Measurements from ENCODE around the gene SLC17A6. TPM values are rescaled to one million over a fixed set of nuclear protein-coding genes. Genes with fewer than 3 reads are reported as not detected.

The SLC17A6 gene
- total RNA-seq, result not detected

DNA sequence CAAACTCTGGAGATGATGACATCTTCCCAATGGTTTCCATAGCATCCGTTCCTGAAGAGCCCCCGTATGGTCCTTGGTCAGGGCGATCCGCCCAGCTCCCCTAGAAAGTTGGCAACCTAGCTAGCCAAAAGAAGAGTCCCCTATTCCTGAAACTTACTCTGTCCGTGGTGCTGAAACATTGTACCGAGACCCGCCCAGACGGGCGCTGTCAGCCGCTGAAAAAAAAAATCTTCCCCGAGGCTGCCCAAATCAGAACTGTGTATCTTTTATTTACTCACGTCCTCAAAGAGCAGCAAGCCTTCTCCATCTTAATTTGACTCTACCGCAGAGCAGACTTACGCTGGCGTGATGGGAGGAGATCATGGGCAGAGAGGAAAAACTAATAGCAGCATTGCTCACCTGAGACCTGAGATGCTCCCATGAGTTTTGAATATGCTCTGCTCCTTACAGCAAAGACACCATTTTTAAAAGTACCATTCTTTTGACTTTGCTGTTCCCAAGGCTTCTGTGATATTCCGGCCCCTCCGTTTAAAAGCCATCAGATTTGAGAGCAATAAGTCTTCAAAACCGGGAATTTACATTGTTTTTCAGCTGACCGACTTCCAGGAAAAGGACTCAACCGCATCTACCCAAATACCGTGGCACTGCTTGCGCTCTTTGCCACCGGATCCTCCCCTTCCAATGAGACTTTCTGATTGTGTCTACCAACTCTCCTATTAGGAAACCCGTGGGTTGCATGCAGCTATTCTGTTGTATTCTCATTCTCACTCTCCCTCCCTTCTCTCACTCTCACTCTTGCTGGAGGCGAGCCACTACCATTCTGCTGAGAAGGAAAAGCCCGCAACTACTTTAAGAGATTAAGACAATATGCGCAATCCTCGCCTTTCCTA is at the start of gene SLC17A6:
SLC17A6 (plus strand) TSS at position 786 of the 890 bp plus-strand sequence. CDS start 153 bp downstream, outside the sequence.
- H3K27me3 Mint-ChIP-seq, result peaks cover 52% of the 10 kb centered on the region
- peaks cover 9% of the 10 kb centered on the region for H3K4me1 Mint-ChIP-seq
- no peak within 1 kb of the TSS for H3K27ac Mint-ChIP-seq
- peaks cover 4% of the 10 kb centered on the region for H3K9me3 Mint-ChIP-seq
- ATAC-seq (replicated peaks), result no peak
- H3K4me3 Mint-ChIP-seq, result no peak within 1 kb of the TSS
- no peaks in the 10 kb centered on the region for H3K36me3 Mint-ChIP-seq (ENCODE audit: low read depth)

DNA sequence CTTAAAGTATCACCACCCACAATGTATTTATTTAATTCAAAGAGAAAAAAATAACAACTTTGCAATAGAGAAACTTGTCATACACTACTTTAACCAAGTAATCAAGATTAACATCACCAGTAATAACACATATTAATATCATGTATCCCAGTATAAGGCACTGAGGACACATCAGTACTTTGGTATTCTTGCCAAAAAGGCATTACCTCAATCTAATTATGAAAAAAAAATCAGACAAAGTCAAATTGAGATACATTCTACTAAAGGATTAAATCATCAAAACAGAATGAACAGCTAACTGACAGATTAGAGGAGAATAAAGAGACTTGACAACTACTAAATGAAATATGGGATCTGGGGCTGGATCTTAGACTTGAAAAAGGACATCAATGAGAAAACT is 35.8 kb upstream of the SLC17A6 start:
- H3K27me3 Mint-ChIP-seq, result peaks cover 11% of the 10 kb centered on the region
- H3K9me3 Mint-ChIP-seq, result no peaks in the 10 kb centered on the region
- H3K27ac Mint-ChIP-seq, result no peak overlapping the region
- H3K4me3 Mint-ChIP-seq, result no peak overlapping the region
- no peaks in the 10 kb centered on the region for H3K36me3 Mint-ChIP-seq (ENCODE audit: low read depth)
- no peaks in the 10 kb centered on the region for H3K4me1 Mint-ChIP-seq
- no peak for ATAC-seq (replicated peaks)

DNA sequence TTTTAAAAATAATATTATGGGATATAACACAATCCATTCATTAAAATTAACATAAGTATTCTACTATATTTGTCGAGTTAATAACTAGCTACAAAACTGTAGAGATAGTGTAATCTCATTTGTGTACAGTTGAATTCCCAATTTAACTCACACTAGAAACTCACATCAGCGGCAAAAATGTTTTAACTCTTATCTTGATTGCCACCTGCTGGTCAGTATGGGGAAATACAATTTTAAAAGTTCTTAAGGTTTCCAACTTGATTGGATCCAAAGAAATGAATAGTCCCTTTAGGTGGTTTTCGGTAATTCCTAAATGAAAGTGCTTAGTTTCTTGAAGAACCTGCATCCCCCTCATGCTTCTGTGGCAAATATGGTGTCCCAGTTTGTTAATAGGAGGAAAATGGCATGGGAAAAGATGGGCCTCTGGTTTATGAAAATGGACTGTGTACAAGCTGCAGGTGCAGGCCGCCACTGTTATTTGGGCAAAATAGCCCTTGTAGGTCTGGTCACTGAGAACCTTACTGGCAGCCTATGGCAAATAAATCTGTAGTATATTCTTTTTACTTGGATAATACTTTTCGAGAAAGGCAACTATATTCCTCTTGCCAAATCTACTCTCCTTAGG is 33.7 kb upstream of the SLC17A6 start:
- H3K27ac Mint-ChIP-seq, result no peak overlapping the region
- no peaks in the 10 kb centered on the region for H3K36me3 Mint-ChIP-seq (ENCODE audit: low read depth)
- peaks cover 14% of the 10 kb centered on the region for H3K27me3 Mint-ChIP-seq
- no peak overlapping the region for H3K4me3 Mint-ChIP-seq
- ATAC-seq (replicated peaks), result no peak
- H3K4me1 Mint-ChIP-seq, result no peaks in the 10 kb centered on the region
- H3K9me3 Mint-ChIP-seq, result no peaks in the 10 kb centered on the region

DNA sequence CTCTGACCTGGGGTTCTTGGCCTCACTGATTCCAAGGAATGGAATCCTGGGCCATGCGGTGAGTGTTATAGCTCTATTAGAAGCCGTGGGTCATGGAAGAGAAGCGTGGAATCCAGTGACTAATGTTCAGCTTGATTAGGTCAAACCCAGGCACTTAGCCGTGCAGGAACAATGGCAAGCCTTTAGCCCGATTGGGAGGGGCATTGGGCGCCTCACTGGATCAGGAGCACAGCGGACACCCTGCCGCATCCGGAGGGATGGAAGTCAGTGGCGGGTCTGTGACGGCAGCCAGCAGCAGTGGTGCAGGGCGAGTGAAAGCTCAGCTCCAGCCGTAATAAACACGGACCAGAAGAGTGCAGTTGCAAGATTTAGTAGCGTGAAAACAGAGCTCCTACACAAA is 20.5 kb upstream of the SLC17A6 start:
- no peak for ATAC-seq (replicated peaks)

DNA sequence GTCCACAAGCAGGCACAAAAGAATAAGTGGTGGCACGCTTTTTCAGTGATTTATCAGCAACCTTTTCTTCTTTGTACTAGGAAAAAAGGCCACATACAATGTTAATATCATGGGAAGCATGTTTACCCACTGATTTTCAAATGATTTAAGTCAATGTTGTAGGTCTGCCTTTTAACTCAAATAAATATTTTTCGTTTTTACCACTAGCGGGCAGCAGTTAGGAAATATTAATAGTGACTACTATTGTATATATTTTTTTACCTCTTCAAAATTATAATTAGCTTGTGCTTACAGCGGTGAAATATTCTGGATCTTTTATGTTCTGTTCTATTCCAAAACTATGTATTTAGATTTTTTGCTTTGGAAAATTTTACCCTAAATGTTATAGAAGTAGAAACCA is 6.4 kb upstream of the SLC17A6 start:
- peaks cover 12% of the 10 kb centered on the region for H3K27me3 Mint-ChIP-seq
- no peaks in the 10 kb centered on the region for H3K36me3 Mint-ChIP-seq (ENCODE audit: low read depth)
- ATAC-seq (replicated peaks), result no peak
- H3K4me1 Mint-ChIP-seq, result no peaks in the 10 kb centered on the region
- H3K9me3 Mint-ChIP-seq, result no peaks in the 10 kb centered on the region
- H3K27ac Mint-ChIP-seq, result no peak overlapping the region
- no peak overlapping the region for H3K4me3 Mint-ChIP-seq

More for the DNA sequence above, 20.5 kb upstream of the SLC17A6 start:
- Mint-ChIP-seq H3K36me3 (ENCODE audit: low read depth) (no peaks in the 10 kb centered on the region), H3K4me3 (no peak overlapping the region), H3K4me1 (no peaks in the 10 kb centered on the region), H3K27me3 (peaks cover 7% of the 10 kb centered on the region), H3K27ac (no peak overlapping the region), H3K9me3 (no peaks in the 10 kb centered on the region)

DNA sequence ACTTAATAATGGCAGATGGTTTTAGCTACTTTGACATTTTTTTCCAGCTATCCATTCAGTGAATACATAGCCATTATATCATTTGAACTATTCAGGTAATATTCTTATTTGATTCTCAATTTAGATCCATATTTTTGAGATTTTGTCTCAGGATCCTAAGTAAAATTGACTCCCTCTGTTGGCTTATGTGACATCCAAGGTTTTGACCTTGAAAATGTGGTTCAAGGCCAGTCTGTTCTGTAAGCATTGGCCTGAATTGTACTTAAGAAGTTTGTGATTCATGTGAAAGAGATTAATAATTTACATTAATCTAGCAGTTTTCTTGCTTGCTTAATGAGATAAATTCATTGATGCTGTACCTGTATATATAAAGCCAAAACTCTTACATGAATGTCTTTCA is 1.6 kb upstream of the SLC17A6 start:
- ATAC-seq (replicated peaks), result no peak
- Mint-ChIP-seq H3K27ac (no peak overlapping the region), H3K9me3 (peaks cover 4% of the 10 kb centered on the region), H3K27me3 (peaks cover 41% of the 10 kb centered on the region), H3K4me3 (no peak overlapping the region), H3K4me1 (peaks cover 9% of the 10 kb centered on the region), H3K36me3 (ENCODE audit: low read depth) (no peaks in the 10 kb centered on the region)

DNA sequence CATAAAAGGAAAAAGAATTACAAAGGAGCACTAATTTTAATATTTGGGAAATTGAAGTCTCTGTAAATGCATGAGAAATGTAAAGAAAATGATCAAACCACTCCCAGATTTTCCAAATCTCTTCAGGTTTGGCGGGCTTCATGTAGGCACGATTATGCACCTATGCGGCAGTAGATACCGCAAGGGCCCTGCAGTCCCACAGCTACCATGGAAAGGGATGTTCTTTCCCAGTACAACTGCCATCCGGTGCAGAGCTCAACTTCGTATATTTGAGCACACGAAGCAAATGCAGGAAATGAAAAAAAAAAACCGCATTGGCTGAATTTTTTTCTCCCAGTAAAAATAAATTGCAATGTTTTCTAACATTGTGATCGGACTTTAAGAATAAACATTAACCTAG is 1.4 kb downstream of the SLC17A6 start:
- Mint-ChIP-seq H3K9me3 (peaks cover 4% of the 10 kb centered on the region), H3K4me1 (peaks cover 9% of the 10 kb centered on the region), H3K27me3 (peaks cover 65% of the 10 kb centered on the region), H3K4me3 (no peak overlapping the region), H3K27ac (no peak overlapping the region), H3K36me3 (ENCODE audit: low read depth) (no peaks in the 10 kb centered on the region)
- no peak for ATAC-seq (replicated peaks)

DNA sequence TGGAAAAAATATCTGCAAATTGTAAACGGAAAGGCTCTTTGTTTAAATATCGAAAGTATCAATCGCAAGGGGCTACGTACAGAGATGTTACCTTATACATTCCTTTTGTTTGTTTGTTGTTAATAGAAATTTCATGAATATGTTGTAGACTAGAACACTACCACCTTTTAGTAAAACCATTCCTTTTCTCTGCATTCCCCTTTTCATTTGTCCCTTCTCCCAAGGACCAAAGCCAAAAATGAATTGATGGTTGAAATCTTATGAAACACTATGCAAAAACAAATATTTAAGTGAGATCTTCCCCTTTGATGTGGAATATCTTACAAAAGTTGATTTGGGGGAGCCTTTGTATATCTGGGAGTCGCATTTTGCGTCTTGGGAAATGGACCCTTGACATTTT is 2.1 kb downstream of the SLC17A6 start:
- H3K9me3 Mint-ChIP-seq, result peaks cover 4% of the 10 kb centered on the region
- H3K27me3 Mint-ChIP-seq, result peaks cover 66% of the 10 kb centered on the region
- no peak overlapping the region for H3K4me3 Mint-ChIP-seq
- peaks cover 9% of the 10 kb centered on the region for H3K4me1 Mint-ChIP-seq
- H3K27ac Mint-ChIP-seq, result no peak overlapping the region
- ATAC-seq (replicated peaks), result no peak
- H3K36me3 Mint-ChIP-seq (ENCODE audit: low read depth), result no peaks in the 10 kb centered on the region

DNA sequence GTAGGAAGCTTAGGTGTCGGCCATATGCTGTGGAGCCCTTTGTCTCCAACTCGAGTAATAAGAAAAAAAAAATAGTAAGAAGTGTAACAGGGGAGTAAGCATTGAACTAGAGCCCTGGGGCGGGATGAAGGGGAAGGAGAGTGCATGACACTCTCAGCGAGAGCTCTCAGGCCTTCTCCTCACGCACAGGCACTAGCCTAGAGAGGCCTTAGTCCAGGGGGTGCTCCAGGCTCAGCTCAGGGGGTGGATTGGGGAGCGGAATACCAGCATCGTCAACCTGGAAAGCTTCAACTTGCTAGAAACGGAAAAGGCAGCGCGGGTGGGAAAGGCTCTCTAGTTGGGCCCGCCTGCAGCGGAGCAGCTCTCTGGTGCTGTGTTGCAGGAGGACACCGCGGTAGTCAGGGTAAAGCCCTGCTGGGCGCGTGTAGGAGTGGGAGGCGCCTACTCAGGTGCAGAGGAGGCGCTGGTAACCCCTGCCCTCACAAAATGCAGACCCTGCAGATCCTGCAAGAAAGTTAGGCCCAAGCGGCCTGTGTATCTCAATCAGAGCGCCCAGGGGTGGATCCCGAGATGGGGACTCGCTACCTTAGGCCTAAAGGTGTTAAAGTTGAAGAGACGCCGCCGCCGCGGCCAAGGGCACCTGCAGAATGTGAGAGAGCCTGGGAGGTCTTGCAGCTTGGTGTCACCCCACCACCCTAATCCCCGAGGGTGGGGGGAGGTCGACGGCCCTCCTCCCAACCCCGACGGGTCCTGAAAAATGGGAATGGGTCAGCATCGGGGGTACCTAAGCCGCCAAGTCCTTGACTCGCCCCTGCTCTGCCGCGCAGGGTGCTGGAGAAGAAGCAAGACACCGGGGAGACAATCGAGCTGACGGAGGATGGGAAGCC is 2.8 kb downstream of the SLC17A6 start:
- H3K36me3 Mint-ChIP-seq (ENCODE audit: low read depth), result no peaks in the 10 kb centered on the region
- no peak overlapping the region for H3K27ac Mint-ChIP-seq
- no peak for ATAC-seq (replicated peaks)
- H3K9me3 Mint-ChIP-seq, result peaks cover 4% of the 10 kb centered on the region
- H3K4me1 Mint-ChIP-seq, result peaks cover 9% of the 10 kb centered on the region
- no peak overlapping the region for H3K4me3 Mint-ChIP-seq
- H3K27me3 Mint-ChIP-seq, result peaks cover 71% of the 10 kb centered on the region

DNA sequence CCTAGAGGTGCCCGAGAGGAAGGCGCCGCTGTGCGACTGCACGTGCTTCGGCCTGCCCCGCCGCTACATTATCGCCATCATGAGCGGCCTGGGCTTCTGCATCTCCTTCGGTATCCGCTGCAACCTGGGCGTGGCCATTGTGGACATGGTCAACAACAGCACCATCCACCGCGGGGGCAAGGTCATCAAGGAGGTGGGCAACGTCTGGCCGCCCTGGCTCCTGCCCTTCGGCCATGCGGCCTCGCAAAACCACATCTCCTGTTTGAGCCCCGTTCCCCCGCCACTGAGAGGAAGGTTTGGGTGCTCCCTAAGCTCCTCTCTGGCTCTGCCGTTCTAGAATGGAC is 3.4 kb downstream of the SLC17A6 start:
- Mint-ChIP-seq H3K27me3 (peaks cover 74% of the 10 kb centered on the region), H3K27ac (no peak overlapping the region), H3K36me3 (ENCODE audit: low read depth) (no peaks in the 10 kb centered on the region), H3K4me3 (no peak overlapping the region), H3K9me3 (peaks cover 4% of the 10 kb centered on the region), H3K4me1 (peaks cover 9% of the 10 kb centered on the region)
- no peak for ATAC-seq (replicated peaks)

DNA sequence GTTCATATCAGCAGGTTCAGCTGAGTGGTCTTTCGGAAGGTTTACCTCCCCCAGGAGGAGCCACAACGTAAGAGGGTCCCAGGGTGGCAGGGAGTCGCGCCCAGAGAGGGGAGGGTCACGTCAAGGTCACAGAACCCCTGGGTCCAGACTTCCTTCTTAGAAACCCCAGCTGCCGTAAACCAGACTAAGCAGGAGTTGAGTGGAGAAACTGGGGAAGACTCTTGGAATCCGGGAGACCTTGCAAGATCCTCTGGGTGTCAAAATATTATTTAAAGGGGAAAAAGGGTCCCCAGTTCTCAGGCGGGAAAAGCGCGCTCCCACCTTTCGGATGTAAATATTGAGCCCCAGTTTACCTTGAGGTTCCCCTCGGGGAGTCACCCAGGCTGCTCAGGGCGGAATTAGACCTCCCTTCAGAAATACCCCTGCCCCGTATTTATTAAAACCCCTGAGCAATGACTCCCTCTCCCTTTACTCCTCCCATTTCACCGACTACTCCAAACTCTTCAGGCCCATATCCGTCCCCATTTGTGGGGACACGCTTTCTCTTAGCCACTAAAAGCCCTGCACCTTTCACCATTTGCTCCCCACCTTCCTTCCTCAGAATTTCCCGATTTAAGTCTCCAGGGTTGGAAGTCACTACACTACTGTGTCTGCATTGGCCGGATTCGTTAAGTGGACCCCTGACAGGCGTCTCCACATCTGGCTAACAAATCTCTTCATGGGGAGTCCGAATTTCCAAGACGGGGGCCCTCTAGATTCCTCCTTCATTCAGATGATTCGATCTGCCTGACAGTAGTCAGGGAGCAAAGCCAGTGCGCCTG is 4.2 kb downstream of the SLC17A6 start:
- Mint-ChIP-seq H3K9me3 (peaks cover 4% of the 10 kb centered on the region), H3K27ac (no peak overlapping the region), H3K4me1 (peaks cover 9% of the 10 kb centered on the region), H3K36me3 (ENCODE audit: low read depth) (no peaks in the 10 kb centered on the region), H3K4me3 (no peak overlapping the region), H3K27me3 (peaks cover 67% of the 10 kb centered on the region)
- no peak for ATAC-seq (replicated peaks)

DNA sequence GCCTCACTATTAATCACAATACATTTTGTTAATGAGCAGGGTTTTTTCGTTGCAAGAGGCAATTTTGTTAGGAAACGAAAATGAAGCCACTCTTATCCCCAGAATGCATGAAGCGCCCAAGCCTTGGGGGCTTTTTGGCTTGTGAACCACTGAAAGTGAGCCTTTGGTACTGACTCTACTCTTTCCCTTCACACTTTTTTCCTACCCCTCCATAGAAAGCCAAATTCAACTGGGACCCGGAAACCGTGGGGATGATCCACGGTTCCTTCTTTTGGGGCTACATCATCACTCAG is 4.8 kb downstream of the SLC17A6 start:
- Mint-ChIP-seq H3K4me1 (peaks cover 4% of the 10 kb centered on the region), H3K4me3 (no peak overlapping the region), H3K27ac (no peak overlapping the region), H3K27me3 (peaks cover 65% of the 10 kb centered on the region), H3K36me3 (ENCODE audit: low read depth) (no peaks in the 10 kb centered on the region), H3K9me3 (peaks cover 3% of the 10 kb centered on the region)
- ATAC-seq (replicated peaks), result no peak

DNA sequence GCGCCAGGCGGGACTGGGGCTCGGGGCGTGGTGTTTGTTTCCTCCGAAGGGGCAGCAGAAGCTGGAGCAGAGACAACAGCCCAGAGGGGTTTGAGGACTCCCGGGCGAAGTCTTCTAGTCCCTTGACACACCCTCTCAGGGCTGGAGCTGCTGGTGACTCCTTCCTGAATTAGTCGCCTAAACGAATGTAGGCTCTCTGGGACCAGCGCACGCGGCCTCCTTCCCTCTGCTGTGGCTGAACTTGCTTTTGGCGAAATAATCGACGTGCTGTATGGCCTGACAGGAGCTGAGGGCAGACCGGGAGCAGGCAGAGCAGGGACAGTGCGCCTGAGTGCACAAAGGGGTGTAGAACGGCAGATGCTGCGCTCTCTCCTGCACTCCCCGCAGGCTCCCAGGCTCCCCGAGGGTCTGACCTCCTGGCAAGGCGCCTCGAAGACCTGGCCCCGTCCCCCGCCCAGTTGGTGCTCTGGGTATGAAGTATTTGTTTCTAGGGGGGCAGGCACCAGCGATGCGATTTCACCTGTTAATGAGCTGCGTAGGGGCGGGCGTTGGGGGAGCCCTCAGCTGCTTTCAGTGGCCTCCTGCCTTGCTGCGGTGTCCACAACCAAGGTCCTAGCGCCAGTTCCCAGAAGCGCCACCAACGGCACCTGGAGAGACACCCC is 5.3 kb downstream of the SLC17A6 start:
- Mint-ChIP-seq H3K4me3 (no peak overlapping the region), H3K36me3 (ENCODE audit: low read depth) (no peaks in the 10 kb centered on the region), H3K27ac (no peak overlapping the region), H3K9me3 (no peaks in the 10 kb centered on the region), H3K27me3 (peaks cover 62% of the 10 kb centered on the region), H3K4me1 (no peaks in the 10 kb centered on the region)
- ATAC-seq (replicated peaks), result no peak

DNA sequence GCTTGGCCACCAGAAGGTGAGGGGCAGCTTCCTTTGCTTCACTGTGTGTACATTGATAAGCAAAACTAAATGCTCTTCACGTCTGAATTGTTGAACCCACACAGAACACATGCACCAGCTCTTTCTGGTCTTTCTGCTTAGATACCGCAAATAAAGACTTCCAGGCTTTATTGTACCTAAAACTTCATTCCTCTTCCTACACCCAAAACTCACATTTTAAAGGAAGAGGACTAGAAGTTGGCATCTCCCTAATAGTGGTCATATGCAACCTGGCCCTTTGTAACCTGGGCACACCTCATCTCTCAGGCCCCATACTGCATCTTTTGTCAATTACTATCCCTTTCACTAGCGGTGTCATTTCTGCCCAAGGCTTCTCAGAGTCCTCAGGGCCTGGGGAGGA is 5.9 kb downstream of the SLC17A6 start:
- H3K27me3 Mint-ChIP-seq, result peaks cover 62% of the 10 kb centered on the region
- H3K4me1 Mint-ChIP-seq, result no peaks in the 10 kb centered on the region
- no peak overlapping the region for H3K27ac Mint-ChIP-seq
- H3K9me3 Mint-ChIP-seq, result no peaks in the 10 kb centered on the region
- no peak overlapping the region for H3K4me3 Mint-ChIP-seq
- ATAC-seq (replicated peaks), result no peak
- no peaks in the 10 kb centered on the region for H3K36me3 Mint-ChIP-seq (ENCODE audit: low read depth)

Measured in activated T-helper 17 cell treated with anti-CD3 and anti-CD28 coated beads, Interleukin-2, amount 50 U/mL, for 72 hours (primary cell).